ENCODE results near the gene CDC42EP2.

DNA sequence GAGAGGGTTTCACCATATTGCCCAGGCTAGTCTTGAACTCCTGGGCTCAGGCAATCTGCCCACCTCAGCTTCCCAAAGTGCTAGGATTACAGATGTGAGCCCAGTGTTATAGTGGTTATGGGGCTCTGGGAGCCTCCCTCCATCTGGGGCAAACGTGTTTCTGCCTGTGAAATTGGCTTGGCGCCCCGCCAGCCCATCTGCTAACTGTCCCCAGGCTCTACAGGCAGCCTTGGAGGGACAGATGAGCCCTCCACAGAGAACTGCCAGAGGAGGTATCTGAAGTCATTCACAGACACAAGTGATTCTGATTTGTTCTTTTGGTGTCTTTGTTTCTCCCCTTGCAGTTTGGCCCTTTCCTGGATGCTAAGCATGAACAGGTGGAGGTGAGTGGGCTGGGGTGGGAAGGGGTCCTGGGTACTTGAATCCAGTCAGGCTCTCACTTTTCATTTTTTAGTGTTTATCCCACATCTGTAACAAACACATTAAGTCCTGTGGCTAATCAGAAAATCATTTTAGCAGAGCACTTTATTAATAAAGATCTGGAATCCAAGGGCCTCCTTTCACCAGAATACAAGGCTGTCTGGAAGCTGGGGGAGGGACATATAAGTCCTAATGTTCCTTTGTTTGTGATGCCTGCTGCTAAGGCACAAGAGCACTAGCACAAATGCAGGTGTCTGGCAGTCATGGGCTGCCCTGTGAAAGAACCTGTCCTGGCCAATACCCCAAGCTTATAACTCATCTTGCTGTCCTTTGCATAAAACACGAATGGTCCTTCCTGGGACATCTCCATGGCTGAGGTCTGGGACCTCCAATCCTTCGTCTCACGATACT lies 25.7 kb upstream of the CDC42EP2 start:
- peak; percentile 82 for TF ChIP-seq GATA3 (IDR thresholded peaks at IDR 0.05; ENCODE audit: low read depth, low read length)
- peak; percentile 72; the same call in 1 of the 2 replicates for TF ChIP-seq GATA2 (IDR thresholded peaks at IDR 0.05; ENCODE audit: low read depth, low read length)

All from SH-SY5Y (cell line).